T-helper 1 cell treated with Interleukin-12 subunit alpha and Interleukin-12 subunit beta and Interleukin-4 antibody, amounts not matched to agents 30 μg/mL and 1 μg/mL, for 36 hours (primary cell): ENCODE data around the gene PPFIA4.

Experiments
- H3K27ac Mint-ChIP-seq: one replicate; pipeline ENCODE4 v1.8.0; 2021; ENCODE audit warnings: mild to moderate bottlenecking, mixed read lengths
- H3K27me3 Mint-ChIP-seq: one replicate; pipeline ENCODE4 v1.8.0; 2021; ENCODE audit warnings: low read depth, mixed read lengths
- H3K36me3 Mint-ChIP-seq: one replicate; pipeline ENCODE4 v1.8.0; 2021; ENCODE audit warnings: low read depth, mixed read lengths
- H3K4me1 Mint-ChIP-seq: one replicate; pipeline ENCODE4 v1.8.0; 2021; ENCODE audit warnings: low read depth, mixed read lengths
- H3K4me3 Mint-ChIP-seq: one replicate; pipeline ENCODE4 v1.8.0; 2021; ENCODE audit warnings: mild to moderate bottlenecking, moderate library complexity, mixed read lengths
- H3K9me3 Mint-ChIP-seq: one replicate; pipeline ENCODE4 v1.8.0; 2021; ENCODE audit warnings: mixed read lengths

Gene PPFIA4

GRCh38 chr1:203033287-203033686 is 7.0 kb downstream of the PPFIA4 start:
- H3K27ac Mint-ChIP-seq = no peak overlapping the region
- H3K27me3 Mint-ChIP-seq = no peaks in the 10 kb centered on the region
- no peak overlapping the region for H3K4me3 Mint-ChIP-seq
- no peaks in the 10 kb centered on the region for H3K36me3 Mint-ChIP-seq
- no peaks in the 10 kb centered on the region for H3K9me3 Mint-ChIP-seq
- peaks cover 11% of the 10 kb centered on the region for H3K4me1 Mint-ChIP-seq

DNA sequence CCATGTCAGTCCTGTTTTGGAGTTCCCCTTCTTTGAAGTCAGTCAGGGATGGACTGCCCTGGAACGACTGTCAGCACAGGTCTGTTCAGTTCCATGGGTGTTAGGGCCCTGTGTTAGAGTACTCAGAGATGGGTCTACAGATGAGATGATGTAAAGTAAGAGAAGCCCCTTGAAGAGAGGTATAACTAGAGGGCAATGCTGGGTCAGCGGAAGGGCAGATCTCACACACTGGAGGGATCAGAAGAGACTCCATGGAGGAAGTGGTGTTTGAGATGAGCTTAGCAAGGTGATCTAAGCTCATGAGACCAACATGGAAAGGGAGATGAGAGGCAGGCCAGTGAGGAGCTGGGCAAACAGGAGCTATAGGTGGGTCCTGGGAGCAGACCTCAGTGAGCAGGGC is 7.6 kb downstream of the PPFIA4 start:
- Mint-ChIP-seq H3K4me1 (peaks cover 8% of the 10 kb centered on the region), H3K27me3 (no peaks in the 10 kb centered on the region), H3K27ac (no peak overlapping the region), H3K4me3 (no peak overlapping the region), H3K9me3 (no peaks in the 10 kb centered on the region), H3K36me3 (no peaks in the 10 kb centered on the region)

DNA sequence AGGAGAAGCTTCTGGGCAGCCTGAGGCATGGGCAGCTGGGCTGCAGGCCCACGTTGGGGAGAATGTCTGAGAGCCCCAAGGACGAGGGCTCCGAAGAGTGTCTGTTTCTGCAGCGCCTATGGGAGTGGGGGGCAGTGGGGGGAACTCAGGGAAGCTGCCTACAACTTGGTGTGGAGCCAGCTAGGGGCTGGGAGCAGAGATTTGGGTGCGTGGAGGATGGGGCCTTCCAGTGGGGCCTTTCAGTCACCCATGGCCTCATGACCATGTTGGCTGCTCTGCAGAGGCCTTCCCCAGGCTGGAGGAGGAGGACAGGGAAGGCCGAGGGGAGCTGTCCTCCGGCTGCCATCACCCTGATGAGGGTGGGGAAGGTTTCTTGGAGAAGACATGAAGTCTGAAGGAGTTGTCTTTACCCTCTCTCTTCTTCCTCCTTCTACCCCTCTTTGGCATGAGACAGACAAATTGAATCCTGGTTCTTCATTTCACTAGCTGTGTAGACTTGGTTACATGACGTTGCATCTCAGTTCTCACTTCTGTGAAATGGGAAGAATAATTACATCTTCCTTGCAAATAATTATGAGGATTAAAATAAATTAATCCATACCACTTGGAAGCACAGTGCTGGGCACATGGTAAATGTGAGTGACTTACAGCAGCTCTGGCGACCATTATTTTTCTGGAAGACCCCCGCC is 8.3 kb downstream of the PPFIA4 start:
- no peak overlapping the region for H3K27ac Mint-ChIP-seq
- no peaks in the 10 kb centered on the region for H3K27me3 Mint-ChIP-seq
- H3K4me1 Mint-ChIP-seq = peaks cover 10% of the 10 kb centered on the region
- H3K4me3 Mint-ChIP-seq = no peak overlapping the region
- no peaks in the 10 kb centered on the region for H3K36me3 Mint-ChIP-seq
- H3K9me3 Mint-ChIP-seq = no peaks in the 10 kb centered on the region

DNA sequence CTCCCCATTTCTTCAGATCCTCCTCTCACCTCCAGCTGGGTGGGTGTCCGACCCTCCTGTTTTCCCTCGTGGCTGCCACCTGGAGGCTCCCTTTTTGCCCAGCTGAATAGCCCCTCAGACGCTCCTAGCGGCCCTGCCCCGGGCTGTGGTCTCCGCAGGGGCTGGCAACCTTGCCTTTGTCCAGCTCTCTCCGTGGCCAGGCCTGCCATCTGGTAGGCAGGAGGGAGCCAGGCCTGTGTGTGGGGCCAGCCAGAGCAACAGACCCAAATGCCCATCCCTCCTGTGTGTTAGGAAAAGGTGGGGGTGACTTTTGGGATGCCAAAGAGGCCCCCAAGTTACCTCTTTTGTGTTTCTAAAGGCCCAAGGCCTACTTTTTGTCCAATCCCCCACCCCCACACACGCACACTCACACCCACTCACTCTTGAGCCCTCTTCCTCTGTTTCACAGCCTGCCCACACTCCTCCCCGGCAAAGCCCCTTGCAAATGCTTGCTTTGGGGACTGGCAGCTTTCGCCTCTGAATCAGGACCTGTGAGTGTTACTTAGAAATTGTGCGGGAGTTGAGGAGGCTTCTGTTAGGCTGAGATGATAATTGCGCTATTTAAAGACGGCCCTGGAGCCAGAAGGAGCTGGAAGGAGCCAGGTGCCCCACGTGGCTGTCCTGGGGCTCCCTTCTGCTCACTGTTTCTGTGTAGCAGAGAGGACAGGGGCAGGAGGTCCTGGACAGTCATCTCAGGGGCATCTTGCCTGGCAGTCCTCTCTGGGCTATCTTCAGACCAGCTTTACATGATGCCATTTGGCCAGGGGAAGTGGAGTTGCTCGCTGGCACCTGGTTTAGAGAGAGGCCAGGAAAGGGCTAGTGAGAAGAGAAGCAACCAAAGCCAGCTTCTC is 9.1 kb downstream of the PPFIA4 start:
- Mint-ChIP-seq H3K9me3 (no peaks in the 10 kb centered on the region), H3K36me3 (no peaks in the 10 kb centered on the region), H3K4me3 (no peak overlapping the region), H3K27ac (no peak overlapping the region), H3K4me1 (peaks cover 10% of the 10 kb centered on the region), H3K27me3 (no peaks in the 10 kb centered on the region)

- Mint-ChIP-seq H3K4me3 (no peak overlapping the region), H3K27me3 (no peaks in the 10 kb centered on the region), H3K9me3 (no peaks in the 10 kb centered on the region), H3K36me3 (no peaks in the 10 kb centered on the region), H3K27ac (no peak overlapping the region), H3K4me1 (peaks cover 10% of the 10 kb centered on the region)
Observed at GRCh38 chr1:203036135-203036534, 9.8 kb downstream of the PPFIA4 start.

DNA sequence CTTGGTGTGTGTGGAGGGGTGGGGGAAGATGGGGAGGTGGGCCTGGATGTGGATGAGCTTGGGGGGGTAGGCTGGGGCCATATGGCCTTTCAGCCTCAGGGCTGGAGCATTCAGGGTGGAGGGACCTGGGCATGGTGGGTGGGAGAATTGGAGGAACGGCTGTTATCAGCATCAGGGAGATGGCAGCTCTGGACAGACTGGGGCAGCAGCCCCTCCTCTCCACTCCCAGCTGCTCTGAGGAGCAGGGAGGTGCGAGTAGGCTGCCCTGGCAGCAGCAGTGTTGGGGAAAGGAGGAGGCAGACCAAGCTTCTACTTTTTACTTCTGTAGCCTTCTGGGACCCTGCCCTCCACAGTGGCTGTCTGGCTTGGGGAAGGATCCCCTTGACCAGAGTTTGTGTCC is 10.2 kb downstream of the PPFIA4 start:
- Mint-ChIP-seq H3K36me3 (no peaks in the 10 kb centered on the region), H3K4me3 (no peak overlapping the region), H3K27ac (no peak overlapping the region), H3K27me3 (no peaks in the 10 kb centered on the region), H3K4me1 (peaks cover 10% of the 10 kb centered on the region), H3K9me3 (no peaks in the 10 kb centered on the region)

DNA sequence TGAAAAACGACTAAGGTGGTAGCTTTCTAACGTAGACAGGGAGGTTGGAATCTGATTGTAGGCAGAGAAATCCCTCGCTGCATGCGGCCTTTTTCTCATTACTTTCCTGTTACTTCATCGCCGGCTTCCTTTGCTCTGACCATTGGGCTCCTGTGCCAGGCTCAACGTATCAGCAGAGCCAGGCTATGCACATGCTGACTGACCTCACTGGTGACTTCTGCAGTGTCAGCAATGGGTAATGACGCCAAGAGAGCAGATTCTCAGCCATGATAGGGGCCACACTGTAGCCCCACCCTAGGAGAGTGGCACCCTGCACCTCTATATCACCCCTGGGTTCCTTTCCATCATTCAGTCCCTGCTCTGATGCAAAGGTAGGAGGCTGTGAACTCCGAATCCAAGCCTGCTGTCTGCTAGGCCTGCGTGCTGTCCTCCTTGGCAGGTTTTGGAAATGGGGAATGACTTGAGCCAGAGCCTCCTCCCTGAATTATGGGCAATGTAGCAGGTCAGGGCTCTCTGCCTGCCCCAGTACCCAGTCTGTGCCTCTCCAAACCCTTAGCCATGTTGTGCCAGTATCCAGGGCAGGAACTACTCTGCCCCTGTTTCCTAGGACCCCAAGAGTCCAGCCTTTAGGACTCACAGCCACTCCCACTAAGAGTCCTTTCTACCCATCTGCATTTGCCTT is 11.4 kb downstream of the PPFIA4 start:
- Mint-ChIP-seq H3K36me3 (no peaks in the 10 kb centered on the region), H3K4me1 (peaks cover 10% of the 10 kb centered on the region), H3K27me3 (no peaks in the 10 kb centered on the region), H3K4me3 (no peak overlapping the region), H3K9me3 (no peaks in the 10 kb centered on the region), H3K27ac (no peak overlapping the region)

- Mint-ChIP-seq H3K27me3 (no peaks in the 10 kb centered on the region), H3K36me3 (peaks cover 2% of the 10 kb centered on the region), H3K4me1 (peaks cover 10% of the 10 kb centered on the region), H3K9me3 (no peaks in the 10 kb centered on the region), H3K4me3 (no peak overlapping the region), H3K27ac (no peak overlapping the region)
Observed at GRCh38 chr1:203038217-203038741, 12.0 kb downstream of the PPFIA4 start.

- peaks cover 7% of the 10 kb centered on the region for H3K4me1 Mint-ChIP-seq
- no peaks in the 10 kb centered on the region for H3K27me3 Mint-ChIP-seq
- peaks cover 2% of the 10 kb centered on the region for H3K36me3 Mint-ChIP-seq
- no peak overlapping the region for H3K27ac Mint-ChIP-seq
- no peaks in the 10 kb centered on the region for H3K9me3 Mint-ChIP-seq
- no peak overlapping the region for H3K4me3 Mint-ChIP-seq
Observed at GRCh38 chr1:203038891-203039608, 12.8 kb downstream of the PPFIA4 start.

- peaks cover 6% of the 10 kb centered on the region for H3K4me1 Mint-ChIP-seq
- H3K27ac Mint-ChIP-seq = no peak overlapping the region
- H3K36me3 Mint-ChIP-seq = peaks cover 3% of the 10 kb centered on the region
- no peaks in the 10 kb centered on the region for H3K27me3 Mint-ChIP-seq
- no peaks in the 10 kb centered on the region for H3K9me3 Mint-ChIP-seq
- H3K4me3 Mint-ChIP-seq = no peak overlapping the region
Observed at GRCh38 chr1:203039609-203040512, 13.6 kb downstream of the PPFIA4 start.

- Mint-ChIP-seq H3K27ac (no peak overlapping the region), H3K27me3 (no peaks in the 10 kb centered on the region), H3K4me3 (no peak overlapping the region), H3K4me1 (peaks cover 6% of the 10 kb centered on the region), H3K9me3 (no peaks in the 10 kb centered on the region), H3K36me3 (peaks cover 5% of the 10 kb centered on the region)
Observed at GRCh38 chr1:203040513-203041275, 14.4 kb downstream of the PPFIA4 start.

- peaks cover 6% of the 10 kb centered on the region for H3K4me1 Mint-ChIP-seq
- peaks cover 5% of the 10 kb centered on the region for H3K36me3 Mint-ChIP-seq
- no peak overlapping the region for H3K27ac Mint-ChIP-seq
- H3K4me3 Mint-ChIP-seq = no peak overlapping the region
- H3K9me3 Mint-ChIP-seq = no peaks in the 10 kb centered on the region
- no peaks in the 10 kb centered on the region for H3K27me3 Mint-ChIP-seq
Observed at GRCh38 chr1:203041351-203041932, 15.2 kb downstream of the PPFIA4 start.
